NCI-H1048 (cell line): Measurements from ENCODE around the gene SEL1L.
A peak's percentile ranks its signal among the peaks of the same experiment; 100 is the strongest.
"Not testable (repeated sequence)": the region's sequence is repeated elsewhere in the genome, so short reads cannot be mapped to it uniquely, and the experiment has no call there.

ENCODE experiments used
- DNase-seq: peaks from one replicate; lab custom pipeline; 2025; lab: John Stamatoyannopoulos, UW

Gene SEL1L

DNA sequence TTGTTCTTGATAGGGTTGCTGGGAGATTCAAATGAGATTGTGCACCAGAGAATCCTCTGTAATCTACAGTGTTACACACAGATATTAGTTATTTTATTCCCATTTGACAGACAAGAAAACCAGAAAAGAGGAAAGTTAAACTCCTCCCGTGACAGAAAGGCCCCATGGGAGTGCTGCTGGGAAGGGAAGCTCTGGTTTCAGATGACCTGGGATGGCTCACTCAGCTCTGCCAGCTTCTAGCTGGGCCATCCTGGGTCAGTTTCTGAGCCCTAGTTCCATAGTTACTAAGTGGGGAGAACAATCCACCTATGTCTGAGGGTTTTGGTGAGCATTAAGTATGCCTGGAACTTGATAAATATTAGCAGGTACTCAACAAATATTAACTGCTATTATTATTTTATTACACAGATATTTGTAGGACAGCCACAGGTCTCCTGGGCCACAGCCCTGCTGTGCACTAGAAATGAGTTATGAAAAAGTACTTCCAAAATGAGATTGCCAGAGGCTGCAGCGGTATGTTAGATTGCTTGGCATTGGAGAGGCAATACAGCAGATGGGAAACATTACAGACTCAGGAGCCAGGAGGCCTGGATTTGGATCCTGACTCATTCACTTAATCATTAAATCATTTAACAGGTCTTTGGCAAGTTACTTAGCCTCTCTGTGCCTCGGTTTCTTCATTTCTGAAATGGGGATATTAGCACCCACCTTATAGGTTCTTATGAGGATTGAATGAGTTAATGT lies 86.5 kb downstream of the SEL1L start:
- no peak for DNase-seq

DNA sequence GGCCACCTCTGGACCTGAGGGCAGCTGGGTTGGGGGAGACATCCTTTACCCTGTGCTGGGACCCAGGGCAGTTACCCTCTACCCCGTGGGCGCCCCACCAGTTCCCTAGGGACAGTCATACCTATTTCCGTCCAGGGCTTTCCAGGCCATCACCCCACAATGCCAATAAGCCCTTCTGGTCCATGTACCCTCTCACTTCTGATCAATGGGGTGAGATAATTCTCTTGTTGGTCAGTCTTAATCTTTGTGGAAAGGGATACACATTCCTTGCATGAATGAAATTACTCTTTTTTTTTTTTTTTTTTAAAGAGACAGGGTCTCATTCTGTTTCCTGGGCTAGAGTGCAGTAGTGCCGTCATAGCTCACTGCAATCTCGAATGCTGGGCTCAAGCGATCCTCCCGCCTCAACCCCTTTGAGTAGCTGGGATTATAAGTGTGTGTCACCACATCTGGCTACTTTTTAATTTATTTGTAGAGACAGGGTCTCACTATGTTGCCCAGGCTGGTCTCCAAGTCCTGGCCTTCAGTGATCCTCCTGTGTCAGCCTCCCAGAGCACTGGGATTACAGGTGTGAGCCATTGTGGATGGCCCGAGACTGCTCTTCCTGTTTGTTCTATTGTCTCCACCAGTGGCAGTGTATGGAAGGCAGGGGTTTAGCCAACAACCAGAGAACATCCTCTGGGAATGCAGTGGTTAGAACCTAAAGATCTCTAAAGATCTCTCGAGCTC lies 87.2 kb downstream of the SEL1L start:
- DNase-seq = no peak

DNA sequence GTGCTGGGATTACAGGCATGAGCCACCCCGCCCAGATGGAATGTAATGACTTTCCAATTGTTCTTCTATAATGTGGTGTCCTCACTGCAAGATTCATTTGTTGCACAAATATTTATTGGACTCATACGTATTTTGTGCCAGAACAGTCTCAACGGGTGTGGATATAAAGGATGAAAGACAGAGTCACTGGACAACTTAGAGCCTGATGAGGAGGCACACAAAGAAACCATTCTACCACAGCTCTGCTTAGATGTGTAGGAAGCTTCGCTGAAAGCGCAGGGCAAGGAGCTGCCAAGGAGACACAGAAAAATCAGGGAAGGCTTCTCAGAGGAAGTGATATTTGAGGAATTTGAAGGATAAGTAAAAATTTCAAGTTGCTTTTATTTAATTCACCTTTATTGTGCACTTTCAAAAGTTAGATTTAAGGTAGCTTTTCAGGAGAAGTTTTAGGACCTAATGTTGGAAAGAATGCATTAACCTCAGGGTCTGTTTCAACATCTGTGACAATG lies 92.0 kb downstream of the SEL1L start:
- no peak for DNase-seq

DNA sequence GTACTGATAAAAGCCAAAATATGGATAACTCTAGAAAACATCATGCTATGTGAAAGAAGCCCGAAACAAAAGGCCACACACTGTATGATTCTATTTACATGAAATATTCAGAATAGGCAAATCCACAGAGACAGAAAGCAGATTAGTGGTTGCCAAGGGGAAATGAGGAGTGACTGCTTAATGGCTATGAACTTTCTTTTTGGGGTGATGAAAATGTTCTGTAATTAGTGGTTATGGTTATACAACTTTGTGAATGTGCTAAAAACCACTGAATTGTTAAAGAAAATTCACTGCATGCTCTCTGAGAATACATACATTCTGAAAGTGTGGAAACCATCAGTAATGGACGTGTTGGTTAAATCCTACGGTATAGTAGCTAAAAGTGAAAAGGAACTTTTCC lies 93.6 kb downstream of the SEL1L start:
- DNase-seq = no peak

DNA sequence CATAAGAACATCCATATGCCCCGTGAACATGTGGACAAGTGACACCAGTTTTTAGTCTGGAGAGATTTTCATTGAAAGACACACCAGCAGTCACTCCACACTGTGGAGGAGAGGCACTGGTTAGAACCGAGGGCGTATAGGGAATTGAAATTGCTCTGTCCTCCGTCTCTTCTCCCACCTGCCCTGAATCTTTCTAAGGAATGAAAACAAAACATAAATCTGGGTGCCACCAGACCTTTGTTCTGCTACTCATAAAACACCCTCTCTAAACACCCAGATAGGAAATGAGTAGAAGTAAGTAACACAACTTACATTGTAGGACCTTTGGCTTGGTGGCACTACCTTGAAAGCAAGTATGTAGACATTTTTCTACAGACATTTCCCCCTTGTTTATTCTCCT lies 96.4 kb downstream of the SEL1L start:
- DNase-seq = no peak

DNA sequence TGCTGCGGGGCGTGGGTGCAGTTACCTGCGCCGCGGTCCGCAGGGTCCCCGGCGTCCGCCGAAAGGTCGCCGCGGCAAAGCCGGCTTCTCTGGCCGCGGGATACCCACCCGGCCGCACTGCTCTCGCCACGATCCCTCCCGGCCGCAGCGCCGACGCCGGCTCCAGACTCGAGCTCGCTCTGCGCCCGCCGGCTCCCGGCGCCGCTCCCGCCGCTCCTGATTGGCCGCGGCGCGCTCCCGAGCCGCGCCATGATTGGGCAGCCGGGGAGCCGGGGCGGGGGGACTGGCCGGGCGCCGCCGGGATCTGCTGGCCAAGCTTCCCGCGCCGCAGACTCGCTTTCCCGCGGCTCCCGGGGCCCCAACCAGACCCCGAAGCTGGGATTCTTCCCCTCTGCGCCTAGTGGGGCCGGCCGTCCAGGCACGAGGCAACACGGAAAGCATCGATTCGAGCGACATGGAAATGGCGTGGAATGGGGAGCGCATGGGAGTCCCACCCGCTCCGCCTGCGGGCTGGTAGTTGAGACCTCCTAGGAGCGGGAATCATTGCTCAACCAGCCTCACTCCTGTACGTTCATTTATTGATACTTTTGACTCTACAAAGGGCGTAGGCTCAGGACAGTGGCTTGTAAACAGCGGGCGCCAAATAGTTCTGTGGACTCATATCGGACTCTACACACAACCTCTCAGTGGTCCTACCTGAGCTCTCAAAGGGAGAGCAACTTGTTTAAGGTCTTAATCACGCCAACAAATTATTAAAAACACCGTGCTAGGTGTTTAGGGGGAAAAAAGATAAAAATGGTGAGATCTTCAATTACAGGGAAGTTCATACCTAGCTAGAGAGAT lies 97.1 kb downstream of the SEL1L start:
- peak; percentile 74 for DNase-seq

DNA sequence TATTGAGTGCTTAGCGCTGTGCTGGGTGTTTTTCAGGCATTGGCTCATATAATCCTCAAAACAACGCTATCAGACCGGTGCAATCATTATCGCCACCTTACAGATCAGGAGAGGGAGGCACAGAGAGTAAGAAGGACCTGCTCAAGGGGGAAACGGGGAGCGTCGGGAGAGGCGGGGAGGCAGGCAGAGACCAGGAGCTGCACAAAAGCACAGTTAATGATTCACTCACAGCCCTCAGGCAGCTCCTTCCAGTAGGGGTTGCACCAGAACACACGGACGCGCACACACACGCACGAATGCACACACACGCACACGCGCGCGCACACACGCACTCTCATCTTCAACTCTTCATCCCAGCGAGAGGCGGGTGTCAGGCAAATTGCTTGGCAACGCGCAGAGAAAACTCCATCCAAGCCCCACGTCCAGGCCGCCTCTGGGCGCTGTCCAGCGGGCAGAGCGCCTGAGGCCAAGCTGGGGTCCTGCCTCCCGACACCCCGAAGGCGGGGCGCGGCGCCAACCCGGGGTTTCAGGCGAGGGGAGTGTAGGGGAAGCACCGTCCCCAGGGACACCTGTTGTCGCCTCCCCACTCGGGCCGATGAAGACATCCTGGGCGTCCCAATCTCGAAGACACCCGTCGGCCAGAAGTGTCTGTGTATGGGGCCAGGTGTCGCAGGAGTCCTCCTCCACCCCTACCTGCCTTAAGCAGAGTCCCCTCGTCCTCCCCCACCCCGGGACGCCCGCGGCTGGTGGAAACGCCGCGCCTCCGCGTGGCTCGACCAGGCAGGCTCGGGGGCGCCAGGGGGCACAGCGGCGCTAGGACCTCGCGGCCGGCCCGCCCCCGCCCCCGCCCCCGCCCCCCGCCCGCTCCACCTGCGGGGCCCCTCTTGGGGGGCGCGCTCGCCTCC lies 98.0 kb downstream of the SEL1L start:
- DNase-seq = no peak

DNA sequence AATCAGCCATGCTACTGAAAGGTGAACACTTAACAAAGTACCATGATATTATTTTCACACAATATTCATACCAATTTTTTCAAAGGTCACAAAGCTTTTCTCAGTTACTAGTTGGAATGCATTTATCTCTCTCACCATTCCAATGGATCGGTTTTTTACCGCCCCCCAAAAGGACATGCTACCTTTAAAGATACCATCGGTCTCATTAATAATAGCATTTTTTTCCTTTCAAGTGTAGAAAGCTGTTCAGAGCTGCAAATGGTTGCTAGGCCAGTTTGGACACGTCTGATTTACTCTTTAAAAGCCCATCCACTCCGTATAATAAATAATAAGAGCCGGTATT lies 98.6 kb downstream of the SEL1L start:
- no peak for DNase-seq

DNA sequence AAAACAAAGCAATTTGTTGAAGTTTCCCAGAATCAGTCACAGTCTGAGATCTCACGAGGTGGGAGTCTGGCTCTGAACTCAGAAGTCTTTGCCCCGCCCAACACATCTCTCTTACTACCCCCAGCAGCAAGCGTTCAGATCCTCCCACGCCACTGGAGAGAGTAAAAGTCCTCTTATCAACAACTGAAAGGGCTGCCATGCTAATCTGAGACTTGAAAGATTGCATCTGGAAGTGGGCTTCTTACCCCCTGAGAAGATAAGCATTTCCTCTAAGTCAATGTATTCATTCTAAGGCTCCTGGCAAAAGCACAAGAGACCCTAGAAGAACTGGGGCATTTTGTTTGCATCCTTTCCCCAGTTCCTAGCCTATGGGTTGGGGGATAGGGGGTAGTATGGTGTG lies 99.4 kb downstream of the SEL1L start:
- no peak for DNase-seq

DNA sequence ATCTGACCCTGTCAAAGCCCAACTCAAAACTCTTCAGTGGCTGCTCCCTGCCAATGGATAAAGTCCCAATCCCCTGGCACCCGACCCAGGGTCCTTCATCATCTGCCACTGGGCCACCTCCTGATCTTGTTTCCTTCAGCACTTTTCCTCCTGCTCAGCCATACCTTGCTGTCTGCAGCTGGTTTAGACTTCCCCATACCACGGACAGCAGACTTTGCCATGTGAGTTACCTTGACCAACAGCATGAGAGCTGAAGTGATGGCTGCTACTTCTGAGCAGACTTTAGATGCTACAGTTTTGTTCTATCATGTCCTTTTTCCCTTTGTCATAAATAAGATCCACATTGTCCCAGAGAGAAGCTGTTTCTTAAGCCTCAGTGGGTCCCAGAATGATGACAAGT lies 100.3 kb downstream of the SEL1L start:
- DNase-seq = no peak

DNA sequence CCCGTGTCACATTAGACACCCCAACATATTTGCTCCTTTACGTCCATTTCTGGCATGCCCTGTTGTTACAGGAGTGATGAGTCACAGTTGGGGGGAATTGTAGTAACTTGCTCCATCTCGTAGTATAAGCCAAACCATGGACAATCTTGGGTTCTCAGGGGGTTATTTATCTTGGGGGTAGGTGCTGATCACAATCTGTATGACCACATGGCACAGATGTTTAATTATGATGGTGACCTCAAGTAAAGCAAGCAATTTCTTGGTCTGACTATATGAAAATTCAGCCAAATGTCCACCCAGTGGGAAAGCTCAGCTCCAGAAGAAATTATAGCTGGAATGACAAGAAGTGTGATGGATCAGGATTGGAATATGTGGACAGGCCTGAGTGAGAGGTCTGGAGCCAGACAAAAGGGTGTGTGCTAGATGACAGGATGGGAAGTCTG lies 101.4 kb downstream of the SEL1L start:
- no peak for DNase-seq

DNA sequence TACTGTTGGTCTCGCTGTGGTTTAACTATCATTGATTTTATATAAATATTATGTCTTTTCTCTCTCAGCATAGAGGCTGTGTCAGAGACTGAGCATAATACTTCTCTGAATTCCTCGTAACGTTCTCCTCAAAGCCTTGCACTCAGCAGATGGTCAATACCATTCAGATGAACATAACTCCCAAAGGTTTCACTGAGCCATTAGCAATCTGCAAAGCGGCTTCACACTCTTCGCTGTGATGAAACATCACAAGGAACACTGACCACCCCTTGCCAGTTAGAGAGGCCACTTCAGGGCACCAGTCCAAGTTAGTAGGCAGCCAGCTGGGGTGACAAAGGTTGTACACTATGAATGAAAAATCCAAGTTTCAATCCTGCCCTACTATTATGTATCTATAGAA lies 103.4 kb downstream of the SEL1L start:
- no peak for DNase-seq

DNA sequence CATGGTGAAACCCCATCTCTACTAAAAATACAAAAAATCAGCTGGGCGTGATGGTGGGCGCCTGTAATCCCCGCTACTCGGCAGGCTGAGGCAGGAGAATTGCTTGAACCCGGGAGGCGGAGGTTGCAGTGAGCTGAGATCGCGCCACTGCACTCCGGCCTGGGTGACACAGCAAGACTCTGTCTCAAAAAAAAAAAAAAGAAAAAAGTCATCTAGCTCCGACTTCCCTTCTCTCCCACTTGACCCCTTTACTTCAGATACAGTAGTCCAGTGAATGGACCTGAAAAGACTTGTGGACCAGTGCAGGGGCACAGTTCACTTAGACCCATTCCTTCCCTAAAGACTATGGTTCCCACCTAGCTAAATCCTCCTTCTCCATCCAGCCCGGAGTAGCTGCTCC lies 103.9 kb downstream of the SEL1L start:
- DNase-seq = not testable (repeated sequence)

DNA sequence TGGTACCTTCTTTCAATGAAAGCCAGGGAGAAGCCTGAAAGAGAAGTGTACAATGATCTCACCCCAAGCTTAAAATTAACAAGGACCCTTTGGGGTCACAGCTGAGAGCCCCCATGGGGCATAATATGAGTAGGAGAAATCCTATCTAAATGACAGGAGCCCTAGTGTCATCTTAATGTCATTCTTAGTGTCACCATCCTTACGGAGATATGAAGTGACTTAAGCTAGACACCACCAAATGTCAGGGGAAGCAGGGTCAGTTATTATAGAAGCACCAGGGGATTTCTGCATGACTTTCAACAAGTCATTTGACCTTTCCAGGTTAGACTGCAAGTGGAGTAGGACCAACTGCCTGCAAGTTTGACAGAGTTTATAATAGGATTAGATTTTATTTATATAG lies 104.6 kb downstream of the SEL1L start:
- no peak for DNase-seq

DNA sequence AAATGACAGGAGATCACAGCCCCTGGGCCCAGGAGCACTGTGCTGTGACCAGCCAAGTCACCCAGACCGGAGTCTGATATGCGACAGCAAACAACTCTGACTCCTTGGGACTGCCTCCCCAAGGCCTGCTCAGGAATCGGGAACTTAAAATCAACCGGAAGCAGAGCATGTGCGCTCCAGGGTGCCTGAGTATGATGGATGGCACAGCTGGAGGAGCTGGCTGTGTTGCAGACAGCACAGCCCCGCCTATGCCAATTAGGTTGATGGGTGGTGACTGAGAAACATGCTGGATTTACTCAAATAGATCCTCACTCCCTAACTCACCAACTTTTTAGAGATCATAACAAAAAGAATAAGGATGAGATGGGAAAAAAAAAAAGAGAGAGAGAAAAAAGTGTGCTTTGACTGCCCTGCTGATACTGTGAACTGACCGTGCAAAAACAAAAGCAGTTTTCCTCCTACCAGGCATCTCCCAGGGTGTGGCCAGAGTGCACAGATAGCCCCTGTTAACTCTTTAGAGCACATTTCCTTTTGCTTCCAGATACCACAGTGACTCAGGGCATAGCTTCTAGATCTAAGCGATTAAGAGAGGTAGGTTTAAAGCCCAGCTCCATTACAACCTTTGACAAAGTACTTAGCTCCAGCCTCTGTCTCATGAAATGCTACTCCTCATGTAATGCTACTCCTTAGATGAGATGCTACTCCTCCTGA lies 106.2 kb downstream of the SEL1L start:
- DNase-seq = no peak

DNA sequence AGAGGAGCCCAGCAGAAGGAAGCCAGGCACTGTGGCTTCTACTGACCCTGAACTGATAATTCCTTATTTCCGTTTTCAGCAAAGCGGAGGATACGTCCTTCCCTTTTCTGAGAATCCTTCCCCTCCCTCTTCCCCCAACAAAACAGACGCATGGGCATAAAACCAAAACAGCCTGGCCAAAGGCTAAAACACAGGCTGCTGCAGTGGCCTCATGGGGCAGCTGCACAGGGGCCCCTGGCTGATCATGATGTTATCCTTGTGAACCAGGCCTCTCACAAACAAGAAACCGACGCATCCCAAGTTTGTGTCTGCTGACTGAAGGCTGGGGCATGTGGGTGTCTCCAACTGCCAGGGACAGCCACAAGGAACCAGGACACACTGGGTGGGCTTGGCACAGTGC lies 110.1 kb downstream of the SEL1L start:
- DNase-seq = no peak
